ENCODE results near the gene IQCN.

The IQCN gene

DNA sequence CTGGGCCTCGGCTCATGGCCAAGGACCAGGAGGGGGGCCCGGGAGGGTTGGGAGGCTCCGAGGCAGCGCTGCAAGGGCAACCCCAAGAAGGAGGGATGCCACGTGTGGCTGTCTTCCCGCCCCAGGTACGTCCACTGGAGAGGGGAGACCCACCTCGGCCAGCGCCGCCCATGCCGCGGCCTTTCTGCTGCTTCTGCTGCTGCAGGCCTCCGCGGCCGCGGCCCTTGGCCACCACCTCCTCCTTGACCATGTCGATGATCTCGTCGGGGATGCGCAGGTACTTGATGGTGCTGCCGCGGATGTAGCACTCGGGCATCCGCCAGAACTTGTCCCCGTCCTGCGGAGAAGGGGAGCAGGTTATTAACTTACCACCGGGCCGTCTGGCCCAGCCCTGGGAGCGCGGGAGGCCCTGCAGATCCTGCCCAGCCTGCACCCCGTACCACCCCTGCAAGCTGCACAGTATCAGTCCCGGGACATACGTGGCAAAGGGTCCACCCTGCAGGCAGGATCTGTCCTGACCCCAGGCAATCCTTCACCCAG lies 35.3 kb upstream of the IQCN start:
- Histone ChIP-seq H3F3A (ENCODE audit: control insufficient read depth, insufficient read depth) (peaks cover 8% of the 10 kb centered on the region), H3K4me2 (ENCODE audit: low read length) (no peak overlapping the region), H3K9me2 (replicated peaks; ENCODE audit: control insufficient read depth, low read length) (no peaks in the 10 kb centered on the region), H4K20me1 (ENCODE audit: control insufficient read depth, insufficient read depth, low read depth, low read length) (no peaks in the 10 kb centered on the region), H3K27ac (ENCODE audit: low read depth, low read length) (no peak overlapping the region), H3K36me3 (ENCODE audit: control insufficient read depth, low read length) (peaks cover 90% of the 10 kb centered on the region), H3K4me1 (ENCODE audit: control insufficient read depth, low read length) (peaks cover 35% of the 10 kb centered on the region), H3K27me3 (ENCODE audit: control insufficient read depth, low read length) (no peaks in the 10 kb centered on the region), H3K4me3 (ENCODE audit: low read length) (no peak overlapping the region), H3K9me3 (ENCODE audit: control insufficient read depth, insufficient read depth, low read length) (no peaks in the 10 kb centered on the region), H3K79me2 (ENCODE audit: control insufficient read depth, low read length) (peaks cover 7% of the 10 kb centered on the region)
- TF ChIP-seq EZH2phosphoT487 (IDR thresholded peaks at IDR 0.05; ENCODE audit: borderline replicate concordance, low read length) = no peak
- TF ChIP-seq, protein P1, sequence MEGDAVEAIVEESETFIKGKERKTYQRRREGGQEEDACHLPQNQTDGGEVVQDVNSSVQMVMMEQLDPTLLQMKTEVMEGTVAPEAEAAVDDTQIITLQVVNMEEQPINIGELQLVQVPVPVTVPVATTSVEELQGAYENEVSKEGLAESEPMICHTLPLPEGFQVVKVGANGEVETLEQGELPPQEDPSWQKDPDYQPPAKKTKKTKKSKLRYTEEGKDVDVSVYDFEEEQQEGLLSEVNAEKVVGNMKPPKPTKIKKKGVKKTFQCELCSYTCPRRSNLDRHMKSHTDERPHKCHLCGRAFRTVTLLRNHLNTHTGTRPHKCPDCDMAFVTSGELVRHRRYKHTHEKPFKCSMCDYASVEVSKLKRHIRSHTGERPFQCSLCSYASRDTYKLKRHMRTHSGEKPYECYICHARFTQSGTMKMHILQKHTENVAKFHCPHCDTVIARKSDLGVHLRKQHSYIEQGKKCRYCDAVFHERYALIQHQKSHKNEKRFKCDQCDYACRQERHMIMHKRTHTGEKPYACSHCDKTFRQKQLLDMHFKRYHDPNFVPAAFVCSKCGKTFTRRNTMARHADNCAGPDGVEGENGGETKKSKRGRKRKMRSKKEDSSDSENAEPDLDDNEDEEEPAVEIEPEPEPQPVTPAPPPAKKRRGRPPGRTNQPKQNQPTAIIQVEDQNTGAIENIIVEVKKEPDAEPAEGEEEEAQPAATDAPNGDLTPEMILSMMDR (IDR thresholded peaks at IDR 0.05; ENCODE audit: low read depth, low read length, poor library complexity, severe bottlenecking) = no peak

DNA sequence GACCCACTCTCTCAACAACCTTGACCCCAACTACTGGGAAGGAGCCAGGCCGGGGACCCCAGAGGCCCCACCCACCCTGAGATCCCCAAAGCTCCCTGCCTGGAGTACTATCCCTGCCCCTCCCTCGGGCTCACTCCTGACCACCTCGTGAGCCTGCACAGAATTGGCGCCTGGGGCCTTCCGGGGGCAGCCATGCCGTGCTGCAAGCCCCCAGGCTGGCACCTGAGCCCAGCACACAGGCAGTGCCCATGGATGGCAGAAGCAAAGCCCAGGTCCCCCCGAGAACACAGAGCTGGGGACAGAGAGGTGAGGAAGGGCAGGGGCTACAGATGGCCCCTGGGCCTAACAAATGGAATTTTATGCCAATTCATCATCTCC lies 34.7 kb upstream of the IQCN start:
- TF ChIP-seq, protein P1 (IDR thresholded peaks at IDR 0.05; ENCODE audit: low read depth, low read length, poor library complexity, severe bottlenecking) = no peak
- no peak for TF ChIP-seq EZH2phosphoT487 (IDR thresholded peaks at IDR 0.05; ENCODE audit: borderline replicate concordance, low read length)
- Histone ChIP-seq H3K27me3 (ENCODE audit: control insufficient read depth, low read length) (no peaks in the 10 kb centered on the region), H3K4me3 (ENCODE audit: low read length) (no peak overlapping the region), H4K20me1 (ENCODE audit: control insufficient read depth, insufficient read depth, low read depth, low read length) (no peaks in the 10 kb centered on the region), H3K9me2 (replicated peaks; ENCODE audit: control insufficient read depth, low read length) (no peaks in the 10 kb centered on the region), H3K79me2 (ENCODE audit: control insufficient read depth, low read length) (peaks cover 5% of the 10 kb centered on the region), H3K27ac (ENCODE audit: low read depth, low read length) (no peak overlapping the region), H3K4me1 (ENCODE audit: control insufficient read depth, low read length) (peaks cover 42% of the 10 kb centered on the region), H3K9me3 (ENCODE audit: control insufficient read depth, insufficient read depth, low read length) (no peaks in the 10 kb centered on the region), H3F3A (ENCODE audit: control insufficient read depth, insufficient read depth) (peaks cover 8% of the 10 kb centered on the region), H3K36me3 (ENCODE audit: control insufficient read depth, low read length) (peaks cover 85% of the 10 kb centered on the region), H3K4me2 (ENCODE audit: low read length) (no peak overlapping the region)

DNA sequence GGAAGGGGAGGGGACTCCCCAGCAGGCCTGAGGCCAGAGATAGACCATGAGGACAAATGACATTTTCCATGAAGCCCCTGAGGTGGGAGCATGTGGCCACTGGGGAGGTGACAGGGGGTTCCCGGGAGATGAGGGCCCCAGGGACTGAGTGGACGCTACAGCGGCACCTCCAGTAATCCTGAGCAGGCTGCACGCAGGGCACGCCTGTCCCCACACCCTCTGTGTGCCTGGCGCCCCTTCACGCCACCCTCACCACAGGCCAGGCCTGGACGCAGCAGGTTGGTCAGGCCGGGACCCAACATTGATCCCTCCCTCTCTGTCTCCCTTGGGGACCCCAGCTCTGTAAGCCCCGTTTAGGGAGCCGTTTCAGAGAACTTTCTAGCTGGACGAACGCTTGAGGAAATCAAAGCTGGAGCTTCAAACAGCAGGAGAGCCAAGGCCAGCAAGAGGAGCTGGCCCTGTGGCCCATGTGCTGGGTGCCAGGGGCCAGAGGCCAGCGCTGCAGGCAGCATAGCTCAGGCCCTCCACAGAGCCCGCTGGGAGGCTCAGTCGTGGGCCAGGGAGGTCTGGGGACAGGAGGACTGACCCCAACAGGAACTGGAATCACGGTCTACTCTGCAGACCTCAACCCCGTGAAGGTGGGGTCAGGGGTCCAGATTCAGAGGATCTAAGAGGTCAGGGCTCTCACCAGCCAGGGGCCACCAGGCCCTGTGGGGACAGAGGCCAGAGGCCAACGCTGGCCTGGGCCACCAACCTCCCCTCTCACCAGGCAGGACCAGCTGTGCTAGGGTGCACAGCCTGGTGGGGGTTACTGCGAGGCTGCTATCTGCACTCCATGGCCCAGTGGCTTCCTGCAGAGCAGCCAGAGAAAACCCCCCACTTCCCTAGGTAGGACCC lies 34.0 kb upstream of the IQCN start:
- Histone ChIP-seq H3K9me2 (replicated peaks; ENCODE audit: control insufficient read depth, low read length) (no peaks in the 10 kb centered on the region), H3K4me2 (ENCODE audit: low read length) (no peak overlapping the region), H3K9me3 (ENCODE audit: control insufficient read depth, insufficient read depth, low read length) (no peaks in the 10 kb centered on the region), H3K27ac (ENCODE audit: low read depth, low read length) (no peak overlapping the region), H3K4me3 (ENCODE audit: low read length) (no peak overlapping the region), H3K36me3 (ENCODE audit: control insufficient read depth, low read length) (peaks cover 79% of the 10 kb centered on the region), H4K20me1 (ENCODE audit: control insufficient read depth, insufficient read depth, low read depth, low read length) (no peaks in the 10 kb centered on the region), H3K79me2 (ENCODE audit: control insufficient read depth, low read length) (peaks cover 3% of the 10 kb centered on the region), H3F3A (ENCODE audit: control insufficient read depth, insufficient read depth) (peaks cover 11% of the 10 kb centered on the region), H3K27me3 (ENCODE audit: control insufficient read depth, low read length) (no peaks in the 10 kb centered on the region), H3K4me1 (ENCODE audit: control insufficient read depth, low read length) (peaks cover 48% of the 10 kb centered on the region)
- no peak for TF ChIP-seq EZH2phosphoT487 (IDR thresholded peaks at IDR 0.05; ENCODE audit: borderline replicate concordance, low read length)
- TF ChIP-seq, protein P1 (IDR thresholded peaks at IDR 0.05; ENCODE audit: low read depth, low read length, poor library complexity, severe bottlenecking) = no peak
